HEK293 (cell line): ENCODE data around the gene PRR13.
"Not testable (repeated sequence)": the region's sequence is repeated elsewhere in the genome, so short reads cannot be mapped to it uniquely, and the experiment has no call there.

Experiments used
- CTCF ChIA-PET: fragments of 350-600 bp; formaldehyde crosslinking; extraction: SDS; loops from one replicate; lab custom pipeline; 2021; ENCODE audit warnings: antibody characterized with exemption; lab: Yijun Ruan, JAX
- POLR2A ChIA-PET: fragments of 300-600 bp; formaldehyde crosslinking; extraction: SDS; loops from one replicate; lab custom pipeline; 2020; ENCODE audit warnings: antibody characterized with exemption, inconsistent platforms; lab: Yijun Ruan, JAX
- H3K27ac ChIP-seq: fragments of 200-500 bp; sonication (Bioruptor generic); 2 replicates; pipeline ENCODE4 v1.5.1; 2014; ENCODE audit warnings: low read depth, low read length, control low read depth, inconsistent platforms; ENCODE audit errors: extremely low read depth
- H3K36me3 ChIP-seq, 2 experiments: fragments of 200-500 bp in 1 of 2; sonication (Bioruptor generic) in 1 of 2; 1 replicate in 1 of 2; 2 replicates in 1 of 2; pipeline ENCODE4 v1.5.1; 2014 to 2017; ENCODE audit warnings: inconsistent platforms in 2 of 2, low read length in 2 of 2; ENCODE audit not compliant: control insufficient read depth in 2 of 2, insufficient read depth in 1 of 2
- H3K4me1 ChIP-seq: fragments of 200-500 bp; sonication (Bioruptor generic); 2 replicates; pipeline ENCODE4 v1.5.1; 2014; ENCODE audit warnings: mild to moderate bottlenecking, low read length, inconsistent platforms; ENCODE audit not compliant: control insufficient read depth, insufficient read depth
- H3K4me3 ChIP-seq: 2 replicates; pipeline ENCODE4 v1.5.1; 2011; ENCODE audit warnings: low read depth, mild to moderate bottlenecking, control low read depth, low read length, moderate library complexity
- H3K9me3 ChIP-seq: fragments of 200-500 bp; sonication (Bioruptor generic); 2 replicates; pipeline ENCODE4 v1.5.1; 2014; ENCODE audit warnings: low read depth, low read length, inconsistent platforms; ENCODE audit not compliant: control insufficient read depth, insufficient read depth
- GLIS2 ChIP-seq: fragments of 450-650 bp; formaldehyde crosslinking; IDR thresholded peaks from 2 replicates; pipeline ENCODE4 v1.5.1; 2016; ENCODE audit warnings: missing biosample characterization, missing genetic modification characterization
- KLF1 ChIP-seq: fragments of 450-650 bp; formaldehyde crosslinking; IDR thresholded peaks from 2 replicates; pipeline ENCODE4 v1.5.1; 2016; ENCODE audit warnings: missing biosample characterization, missing genetic modification characterization
- KLF9 ChIP-seq: fragments of 450-650 bp; formaldehyde crosslinking; IDR thresholded peaks from 2 replicates; pipeline ENCODE4 v1.5.1; 2016; ENCODE audit warnings: missing biosample characterization, missing genetic modification characterization, low read depth
- YY2 ChIP-seq: fragments of 450-650 bp; formaldehyde crosslinking; IDR thresholded peaks from 2 replicates; pipeline ENCODE4 v1.5.1; 2016; ENCODE audit warnings: missing biosample characterization, missing genetic modification characterization
- ZBTB49 ChIP-seq: fragments of 450-650 bp; formaldehyde crosslinking; IDR thresholded peaks from 2 replicates; pipeline ENCODE4 v1.5.1; 2016; ENCODE audit warnings: missing biosample characterization, missing genetic modification characterization, low read depth
- ZBTB6 ChIP-seq: fragments of 450-650 bp; formaldehyde crosslinking; IDR thresholded peaks from 2 replicates; pipeline ENCODE4 v1.5.1; 2017; ENCODE audit warnings: missing biosample characterization, missing genetic modification characterization
- ZEB2 ChIP-seq: fragments of 450-650 bp; formaldehyde crosslinking; IDR thresholded peaks from 2 replicates; pipeline ENCODE4 v1.5.1; 2016; ENCODE audit warnings: missing biosample characterization, missing genetic modification characterization
- ZNF10 ChIP-seq: fragments of 450-650 bp; formaldehyde crosslinking; IDR thresholded peaks from 2 replicates; pipeline ENCODE4 v1.5.1; 2017; ENCODE audit warnings: missing biosample characterization, missing genetic modification characterization
- ZNF221 ChIP-seq: fragments of 450-650 bp; formaldehyde crosslinking; IDR thresholded peaks from 2 replicates; pipeline ENCODE4 v1.5.1; 2017; ENCODE audit warnings: missing biosample characterization, missing genetic modification characterization, borderline replicate concordance
- ZNF26 ChIP-seq: fragments of 450-650 bp; formaldehyde crosslinking; IDR thresholded peaks from 2 replicates; pipeline ENCODE4 v1.5.1; 2016; ENCODE audit warnings: missing biosample characterization, missing genetic modification characterization
- ZNF311 ChIP-seq: fragments of 450-650 bp; formaldehyde crosslinking; IDR thresholded peaks from 2 replicates; pipeline ENCODE4 v1.5.1; 2017; ENCODE audit warnings: missing biosample characterization, missing genetic modification characterization, borderline replicate concordance
- ZNF391 ChIP-seq: fragments of 450-650 bp; formaldehyde crosslinking; IDR thresholded peaks from 2 replicates; pipeline ENCODE4 v1.5.1; 2016; ENCODE audit warnings: low read depth, missing biosample characterization, missing genetic modification characterization, borderline replicate concordance
- ZNF416 ChIP-seq: fragments of 450-650 bp; formaldehyde crosslinking; IDR thresholded peaks from 2 replicates; pipeline ENCODE4 v1.5.1; 2016; ENCODE audit warnings: missing biosample characterization, missing genetic modification characterization
- ZNF501 ChIP-seq: fragments of 450-650 bp; formaldehyde crosslinking; IDR thresholded peaks from 2 replicates; pipeline ENCODE4 v1.5.1; 2016; ENCODE audit warnings: missing biosample characterization, missing genetic modification characterization
- ZNF510 ChIP-seq: fragments of 450-650 bp; formaldehyde crosslinking; IDR thresholded peaks from 2 replicates; pipeline ENCODE4 v1.5.1; 2018; ENCODE audit warnings: mild to moderate bottlenecking, missing genetic modification characterization, missing biosample characterization; ENCODE audit not compliant: insufficient replicate concordance
- ZNF518A ChIP-seq: fragments of 450-650 bp; formaldehyde crosslinking; conservative IDR thresholded peaks from 2 replicates; pipeline ENCODE4 v1.5.1; 2016; ENCODE audit warnings: low read depth, missing biosample characterization, missing genetic modification characterization
- ZNF558 ChIP-seq: fragments of 450-650 bp; formaldehyde crosslinking; IDR thresholded peaks from 2 replicates; pipeline ENCODE4 v1.5.1; 2016; ENCODE audit warnings: missing biosample characterization, missing genetic modification characterization
- ZNF623 ChIP-seq: fragments of 450-650 bp; formaldehyde crosslinking; IDR thresholded peaks from 2 replicates; pipeline ENCODE4 v1.5.1; 2016; ENCODE audit warnings: missing biosample characterization, missing genetic modification characterization
- ZNF645 ChIP-seq: fragments of 450-650 bp; formaldehyde crosslinking; IDR thresholded peaks from 2 replicates; pipeline ENCODE4; 2016; ENCODE audit warnings: missing biosample characterization, missing genetic modification characterization

Gene PRR13

GRCh38 chr12:53399896-53400295, 41.6 kb upstream of the PRR13 start:
- ChIA-PET CTCF (no interaction called here), POLR2A (no interaction called here)
- H3K36me3 ChIP-seq: peaks cover 13 to 28% of the 10 kb centered on the region in 2 experiments

GRCh38 chr12:53402351-53402750, 39.2 kb upstream of the PRR13 start:
- CTCF ChIA-PET: interaction anchor here (0.8 kb wide), 1 partner anchor 19 kb away, joined by 5 read pairs; no protein-coding TSS in a partner anchor
- H3K27ac ChIP-seq, H3K9me3 ChIP-seq, H3K4me1 ChIP-seq, H3K4me3 ChIP-seq, POLR2A ChIA-PET: not testable (repeated sequence)
- peaks cover 16 to 32% of the 10 kb centered on the region in 2 experiments for H3K36me3 ChIP-seq

More at GRCh38 chr12:53399896-53400295, 41.6 kb upstream of the PRR13 start:
- Histone ChIP-seq H3K4me3 (no peak overlapping the region), H3K27ac (no peak overlapping the region), H3K9me3 (no peaks in the 10 kb centered on the region), H3K4me1 (peaks cover 5% of the 10 kb centered on the region)
- TF ChIP-seq ZNF501 (tag by site-specific recombination) (no peak), ZNF391 (tag by site-specific recombination) (no peak), ZNF623 (tag by site-specific recombination) (no peak), ZNF10 (tag by site-specific recombination) (no peak), KLF9 (no peak), ZNF510 (no peak)

- Histone ChIP-seq H3K4me1 (no peaks in the 10 kb centered on the region), H3K36me3 (peaks cover 16 to 34% of the 10 kb centered on the region in 2 experiments), H3K4me3 (no peak overlapping the region), H3K9me3 (no peaks in the 10 kb centered on the region), H3K27ac (no peak overlapping the region)
- POLR2A ChIA-PET: interaction anchor here (0.8 kb wide), 1 partner anchor 40 kb away, joined by 4 read pairs; no protein-coding TSS in a partner anchor
- CTCF ChIA-PET: interaction anchor here (0.6 to 1.3 kb wide), 2 partner anchors 18 to 51 kb away, joined by 4 to 5 read pairs; no protein-coding TSS in a partner anchor
- TF ChIP-seq ZNF26 (tag by site-specific recombination) (no peak), ZNF518A (tag by site-specific recombination) (no peak), ZNF558 (no peak), ZBTB49 (tag by site-specific recombination) (no peak), ZNF221 (tag by site-specific recombination) (no peak), GLIS2 (tag by site-specific recombination) (no peak), ZNF416 (tag by site-specific recombination) (no peak), ZNF311 (tag by site-specific recombination) (no peak), ZBTB6 (tag by site-specific recombination) (no peak), YY2 (tag by site-specific recombination) (no peak), KLF1 (tag by site-specific recombination) (no peak), ZEB2 (tag by site-specific recombination) (no peak), ZNF645 (tag by site-specific recombination) (no peak)
These were observed 38.7 kb upstream of the PRR13 start for GRCh38 chr12:53402871-53403270.
